ENCODE measurements around the gene PCDH10.
A peak's percentile ranks its signal among the peaks of the same experiment; 100 is the strongest.

The PCDH10 gene

GRCh38 chr4:133157460-133158160 is 8.5 kb downstream of the PCDH10 start:
- Histone ChIP-seq H3K9me3 (ENCODE audit: insufficient read depth, low read length) (no peaks in the 10 kb centered on the region), H3K79me2 (ENCODE audit: insufficient read depth, low read length) (no peaks in the 10 kb centered on the region), H3K4me3 (ENCODE audit: insufficient read depth, low read length, poor library complexity, severe bottlenecking) (no peak overlapping the region), H3K4me2 (ENCODE audit: low read depth, low read length, poor library complexity, severe bottlenecking) (peak overlapping the region; percentile 25), H3K36me3 (ENCODE audit: low read length) (no peaks in the 10 kb centered on the region), H3K9me2 (replicated peaks; ENCODE audit: insufficient read depth, low read length) (no peaks in the 10 kb centered on the region), H4K20me1 (ENCODE audit: low read depth, low read length) (no peaks in the 10 kb centered on the region), H3K27me3 (ENCODE audit: low read length) (no peaks in the 10 kb centered on the region), H3K27ac (ENCODE audit: low read depth, low read length) (no peak overlapping the region), H2AFZ (ENCODE audit: low read depth, low read length, severe bottlenecking) (no peak overlapping the region), H3F3A (ENCODE audit: insufficient read depth) (no peaks in the 10 kb centered on the region), H3K9ac (ENCODE audit: low read length) (no peak overlapping the region)
- TF ChIP-seq EZH2phosphoT487 (conservative IDR thresholded peaks at IDR 0.05; ENCODE audit: low read length) (no peak), CTCF (IDR thresholded peaks at IDR 0.05; ENCODE audit: insufficient read depth, low read length, poor library complexity, severe bottlenecking) (no peak)

GRCh38 chr4:133160853-133161252 is 11.8 kb downstream of the PCDH10 start:
- Histone ChIP-seq H4K20me1 (ENCODE audit: low read depth, low read length) (no peaks in the 10 kb centered on the region), H3K27ac (ENCODE audit: low read depth, low read length) (no peak overlapping the region)

GRCh38 chr4:133161570-133162295 is 12.6 kb downstream of the PCDH10 start:
- H3K9me3 ChIP-seq (ENCODE audit: insufficient read depth, low read length), result no peaks in the 10 kb centered on the region
- no peaks in the 10 kb centered on the region for H3K27me3 ChIP-seq (ENCODE audit: low read length)
- no peak overlapping the region for H3K4me3 ChIP-seq (ENCODE audit: insufficient read depth, low read length, poor library complexity, severe bottlenecking)
- TF ChIP-seq CTCF (IDR thresholded peaks at IDR 0.05; ENCODE audit: insufficient read depth, low read length, poor library complexity, severe bottlenecking) (no peak), EZH2phosphoT487 (conservative IDR thresholded peaks at IDR 0.05; ENCODE audit: low read length) (no peak)
- no peaks in the 10 kb centered on the region for H3F3A ChIP-seq (ENCODE audit: insufficient read depth)
- H2AFZ ChIP-seq (ENCODE audit: low read depth, low read length, severe bottlenecking), result no peak overlapping the region
- H3K4me2 ChIP-seq (ENCODE audit: low read depth, low read length, poor library complexity, severe bottlenecking), result no peak overlapping the region
- H3K9ac ChIP-seq (ENCODE audit: low read length), result no peak overlapping the region
- H4K20me1 ChIP-seq (ENCODE audit: low read depth, low read length), result no peaks in the 10 kb centered on the region
- H3K36me3 ChIP-seq (ENCODE audit: low read length), result no peaks in the 10 kb centered on the region
- H3K79me2 ChIP-seq (ENCODE audit: insufficient read depth, low read length), result no peaks in the 10 kb centered on the region
- H3K27ac ChIP-seq (ENCODE audit: low read depth, low read length), result no peak overlapping the region
- H3K9me2 ChIP-seq (replicated peaks; ENCODE audit: insufficient read depth, low read length), result no peaks in the 10 kb centered on the region

More at GRCh38 chr4:133160853-133161252, 11.8 kb downstream of the PCDH10 start:
- no peaks in the 10 kb centered on the region for H3K9me2 ChIP-seq (replicated peaks; ENCODE audit: insufficient read depth, low read length)
- no peak overlapping the region for H3K4me3 ChIP-seq (ENCODE audit: insufficient read depth, low read length, poor library complexity, severe bottlenecking)
- TF ChIP-seq EZH2phosphoT487 (conservative IDR thresholded peaks at IDR 0.05; ENCODE audit: low read length), result no peak
- TF ChIP-seq CTCF (IDR thresholded peaks at IDR 0.05; ENCODE audit: insufficient read depth, low read length, poor library complexity, severe bottlenecking), result no peak
- H2AFZ ChIP-seq (ENCODE audit: low read depth, low read length, severe bottlenecking), result no peak overlapping the region
- H3K9me3 ChIP-seq (ENCODE audit: insufficient read depth, low read length), result no peaks in the 10 kb centered on the region
- H3F3A ChIP-seq (ENCODE audit: insufficient read depth), result no peaks in the 10 kb centered on the region
- H3K9ac ChIP-seq (ENCODE audit: low read length), result no peak overlapping the region
- H3K79me2 ChIP-seq (ENCODE audit: insufficient read depth, low read length), result no peaks in the 10 kb centered on the region
- H3K36me3 ChIP-seq (ENCODE audit: low read length), result no peaks in the 10 kb centered on the region
- no peaks in the 10 kb centered on the region for H3K27me3 ChIP-seq (ENCODE audit: low read length)
- H3K4me2 ChIP-seq (ENCODE audit: low read depth, low read length, poor library complexity, severe bottlenecking), result no peak overlapping the region

Data from SU-DHL-6 (cell line).